Fibroblast of lung (primary cell): ENCODE data around the gene GNPDA1.

Experiments used
- CTCF ChIP-seq, 2 donors: IDR thresholded peaks in 1 of 2; conservative IDR thresholded peaks in 1 of 2; 1 replicate in 1 of 2; 2 replicates in 1 of 2; pipeline ENCODE4 v1.5.1; 2011 to 2012; ENCODE audit warnings: low read length in 2 of 2, control low read depth in 1 of 2, inconsistent platforms in 1 of 2, low read depth in 1 of 2, mild to moderate bottlenecking in 1 of 2
- EZH2 ChIP-seq: IDR thresholded peaks from 2 replicates; pipeline ENCODE4 v1.5.1; 2012; ENCODE audit warnings: low read length, control low read depth, mild to moderate bottlenecking; ENCODE audit errors: missing control alignments

GRCh38 chr5:142009886-142010285 is 2.9 kb downstream of the GNPDA1 start:
- TF ChIP-seq CTCF (conservative IDR thresholded peaks at IDR 0.05 in 1 of 2, IDR thresholded peaks at IDR 0.05 in 1 of 2; ENCODE audit: low read depth in 1 of 2, low read length in 2 of 2) (no peak), EZH2 (no peak)
